A549 (cell line): ENCODE results near the gene HDAC10. TPM values are rescaled to one million over a fixed set of nuclear protein-coding genes. Genes with fewer than 3 reads are reported as not detected.

ENCODE experiments used
- ATAC-seq, 2 experiments: fragments of 200-7000 bp in 1 of 2; fragments of >200 bp in 1 of 2; cut with Nextera tagmentation in 1 of 2; cut with Tn5 transposase in 1 of 2; 3 replicates each; pipeline versions ENCODE4 v1.8.0 to v1.9.1; 2018 to 2020; ENCODE audit warnings: mild to moderate bottlenecking in 1 of 2, moderate library complexity in 1 of 2
- CTCF ChIA-PET: fragments of 300-600 bp; sonication (Branson Sonifier 250); formaldehyde crosslinking; extraction: SDS; loops from one replicate; lab custom pipeline; 2021; ENCODE audit warnings: antibody characterized with exemption, inconsistent platforms; lab: Yijun Ruan, JAX
- POLR2A ChIA-PET: fragments of 350-600 bp; formaldehyde crosslinking; extraction: SDS; loops from one replicate; lab custom pipeline; 2021; ENCODE audit warnings: antibody characterized with exemption, inconsistent platforms; lab: Yijun Ruan, JAX
- DNase-seq, 2 experiments: peaks; one replicate each; pipeline versions ENCODE4 v3.0.0 to v3.0.0-alpha.2; 2011 to 2016; ENCODE audit warnings: low read depth in 1 of 2, low spot score in 1 of 2
- FAIRE-seq: peaks from 2 replicates; lab custom pipeline; 2011; peaks lifted over from hg19 to GRCh38; lab: Jason Lieb, UNC
- H3K27ac ChIP-seq, 2 experiments: fragments of >200 bp; sonication (Bioruptor Twin); formaldehyde crosslinking; 3 replicates each; pipeline ENCODE4 v1.5.1; 2016 to 2017
- H3K4me1 ChIP-seq: fragments of >200 bp; sonication (Bioruptor Twin); formaldehyde crosslinking; 3 replicates; pipeline ENCODE4 v1.6.1; 2016
- H3K4me2 ChIP-seq: fragments of >200 bp; sonication (Bioruptor Twin); formaldehyde crosslinking; 3 replicates; pipeline ENCODE4 v1.6.1; 2016
- H3K4me3 ChIP-seq: fragments of >200 bp; sonication (Bioruptor Twin); formaldehyde crosslinking; 3 replicates; pipeline ENCODE4 v1.5.1; 2016
- H3K9me3 ChIP-seq: fragments of >200 bp; sonication (Bioruptor Twin); formaldehyde crosslinking; 3 replicates; pipeline ENCODE4 v1.6.1; 2016
- BHLHE40 ChIP-seq: IDR thresholded peaks from 2 replicates; pipeline ENCODE4 v1.6.1; 2012; ENCODE audit warnings: low read depth, low read length, inconsistent platforms
- CHD4 ChIP-seq: fragments of 200-600 bp; sonication (generic); IDR thresholded peaks from 2 replicates; pipeline ENCODE4 v1.6.1; 2016; ENCODE audit warnings: antibody characterized with exemption, mild to moderate bottlenecking, borderline replicate concordance
- EHF ChIP-seq: fragments of 250-450 bp; sonication (Bioruptor Pico); IDR thresholded peaks from 2 replicates; pipeline ENCODE4 v1.5.0; 2020; ENCODE audit warnings: mild to moderate bottlenecking
- EHMT2 ChIP-seq: fragments of 200-600 bp; sonication (generic); IDR thresholded peaks from 2 replicates; pipeline ENCODE4 v1.6.1; 2016; ENCODE audit warnings: antibody characterized with exemption, low read depth, mild to moderate bottlenecking, moderate library complexity
- EP300 ChIP-seq, 2 experiments: fragments of >200 bp; sonication (Bioruptor Twin); formaldehyde crosslinking; IDR thresholded peaks; 2 replicates in 1 of 2; 3 replicates in 1 of 2; pipeline ENCODE4 v1.6.1; 2016 to 2017
- FOSB ChIP-seq: fragments of 250-450 bp; sonication (Bioruptor Pico); IDR thresholded peaks from 2 replicates; pipeline ENCODE4 v1.5.0; 2020; ENCODE audit warnings: mild to moderate bottlenecking, moderate library complexity
- FOSL2 ChIP-seq, 2 experiments: fragments of 450-650 bp in 1 of 2; fragments of >200 bp in 1 of 2; sonication (Bioruptor Twin) in 1 of 2; formaldehyde crosslinking; IDR thresholded peaks; 2 replicates each; pipeline versions ENCODE4 v1.5.0 to v1.6.1; 2016 to 2020; ENCODE audit warnings: mild to moderate bottlenecking in 1 of 2, moderate library complexity in 1 of 2
- GATA3 ChIP-seq: IDR thresholded peaks from 2 replicates; pipeline ENCODE4 v1.6.1; 2012; ENCODE audit warnings: borderline replicate concordance
- HOXB13 ChIP-seq: fragments of 250-450 bp; sonication (Bioruptor Pico); IDR thresholded peaks from 2 replicates; pipeline ENCODE4 v1.5.0; 2020; ENCODE audit warnings: low read depth, mild to moderate bottlenecking, moderate library complexity
- HOXB5 ChIP-seq: fragments of 250-450 bp; sonication (Bioruptor Pico); IDR thresholded peaks from 2 replicates; pipeline ENCODE4 v1.5.0; 2020; ENCODE audit warnings: mild to moderate bottlenecking, moderate library complexity
- JUN ChIP-seq, 2 experiments: fragments of >200 bp; sonication (Bioruptor Twin); formaldehyde crosslinking; IDR thresholded peaks; 2 replicates in 1 of 2; 3 replicates in 1 of 2; pipeline ENCODE4 v1.6.1; 2016 to 2017
- KDM1A ChIP-seq: fragments of 200-600 bp; sonication (generic); IDR thresholded peaks from 2 replicates; pipeline ENCODE4 v1.6.1; 2016; ENCODE audit warnings: low read depth, mild to moderate bottlenecking
- MAFK ChIP-seq: fragments of 450-650 bp; IDR thresholded peaks from 2 replicates; pipeline ENCODE4 v1.6.1; 2014; ENCODE audit not compliant: partially characterized antibody
- NFE2L2 ChIP-seq: fragments of 150-350 bp; conservative IDR thresholded peaks from 2 replicates; pipeline ENCODE4 v1.6.1; 2014; ENCODE audit warnings: low read length
- NR3C1 ChIP-seq: fragments of >200 bp; sonication (Bioruptor Twin); formaldehyde crosslinking; IDR thresholded peaks from 3 replicates; pipeline ENCODE4 v1.6.1; 2017
- POLR2A ChIP-seq: IDR thresholded peaks from 2 replicates; pipeline ENCODE4 v1.6.1; 2012; ENCODE audit warnings: mild to moderate bottlenecking, low read length
- RAD21 ChIP-seq, 2 experiments: fragments of >200 bp in 1 of 2; sonication (Bioruptor Twin) in 1 of 2; formaldehyde crosslinking in 1 of 2; IDR thresholded peaks in 1 of 2; conservative IDR thresholded peaks in 1 of 2; 2 replicates in 1 of 2; 3 replicates in 1 of 2; pipeline ENCODE4 v1.6.1; 2012 to 2018; ENCODE audit warnings: inconsistent platforms in 1 of 2
- RARB ChIP-seq: fragments of 250-450 bp; sonication (Bioruptor Pico); IDR thresholded peaks from 2 replicates; pipeline ENCODE4 v1.8.0; 2021; ENCODE audit warnings: mild to moderate bottlenecking, moderate library complexity
- RCOR1 ChIP-seq: fragments of 150-350 bp; IDR thresholded peaks from 2 replicates; pipeline ENCODE4 v1.6.1; 2014; ENCODE audit warnings: antibody characterized with exemption, low read length, low read depth
- RFX5 ChIP-seq: fragments of 450-650 bp; IDR thresholded peaks from 2 replicates; pipeline ENCODE4 v1.7.1; 2014; ENCODE audit warnings: antibody characterized with exemption, mild to moderate bottlenecking, moderate library complexity
- RNF2 ChIP-seq: fragments of 200-600 bp; sonication (generic); IDR thresholded peaks from 2 replicates; pipeline ENCODE4 v1.6.1; 2016; ENCODE audit warnings: low read depth, mild to moderate bottlenecking, antibody characterized with exemption, moderate library complexity, borderline replicate concordance
- TFCP2L1 ChIP-seq: fragments of 250-450 bp; sonication (Bioruptor Pico); IDR thresholded peaks from 2 replicates; pipeline ENCODE4 v1.5.0; 2021; ENCODE audit warnings: mild to moderate bottlenecking
- TP53 ChIP-seq: fragments of 250-450 bp; sonication (Bioruptor Pico); IDR thresholded peaks from 2 replicates; pipeline ENCODE4 v1.5.0; 2021; ENCODE audit warnings: mild to moderate bottlenecking, moderate library complexity
- ZNF302 ChIP-seq: fragments of 250-450 bp; sonication (Bioruptor Pico); IDR thresholded peaks from 2 replicates; pipeline ENCODE4 v1.9.0; 2021; ENCODE audit warnings: inconsistent platforms, mild to moderate bottlenecking, moderate library complexity
- WGBS: methylation state at CpG from one replicate; pipeline ENCODE4 v1.1.6; 2017; ENCODE audit errors: missing lambda C conversion rate; 5-methylcytosine and 5-hydroxymethylcytosine counted together
- polyA plus RNA-seq, 4 experiments: library from polyadenylated mRNA; depleted of rRNA in 3 of 4; stranded (reverse); fragments of >200 nt; fragmentation: RNase III in 1 of 4; extraction: RNeasy Plus Mini Kit Qiagen cat#74134 plus additional on column Dnase treatment in 1 of 4; gene quantifications; 2 replicates in 3 of 4; 3 replicates in 1 of 4; pipeline ENCODE4 v1.2.3, GENCODE V29; 2011 to 2017
- TF ChIP-seq, protein P1 (sequence below): fragments of >200 bp; sonication (Bioruptor Twin); formaldehyde crosslinking; IDR thresholded peaks from 3 replicates; pipeline ENCODE4 v1.6.1; 2016
- TF ChIP-seq, protein P2 (sequence below): fragments of >200 bp; sonication (Bioruptor Twin); formaldehyde crosslinking; IDR thresholded peaks from 3 replicates; pipeline ENCODE4 v1.5.1; 2016
- TF ChIP-seq, protein P3 (sequence below): IDR thresholded peaks from 2 replicates; pipeline ENCODE4 v1.6.1; 2012; ENCODE audit warnings: low read depth, borderline replicate concordance
- TF ChIP-seq, protein P4 (sequence below): IDR thresholded peaks from 2 replicates; pipeline ENCODE4 v1.6.1; 2012

The HDAC10 gene
- polyA plus RNA-seq, 2 of the 4 experiments (the other 2 are of a cell fraction), result 2.4 to 12.0 TPM

DNA sequence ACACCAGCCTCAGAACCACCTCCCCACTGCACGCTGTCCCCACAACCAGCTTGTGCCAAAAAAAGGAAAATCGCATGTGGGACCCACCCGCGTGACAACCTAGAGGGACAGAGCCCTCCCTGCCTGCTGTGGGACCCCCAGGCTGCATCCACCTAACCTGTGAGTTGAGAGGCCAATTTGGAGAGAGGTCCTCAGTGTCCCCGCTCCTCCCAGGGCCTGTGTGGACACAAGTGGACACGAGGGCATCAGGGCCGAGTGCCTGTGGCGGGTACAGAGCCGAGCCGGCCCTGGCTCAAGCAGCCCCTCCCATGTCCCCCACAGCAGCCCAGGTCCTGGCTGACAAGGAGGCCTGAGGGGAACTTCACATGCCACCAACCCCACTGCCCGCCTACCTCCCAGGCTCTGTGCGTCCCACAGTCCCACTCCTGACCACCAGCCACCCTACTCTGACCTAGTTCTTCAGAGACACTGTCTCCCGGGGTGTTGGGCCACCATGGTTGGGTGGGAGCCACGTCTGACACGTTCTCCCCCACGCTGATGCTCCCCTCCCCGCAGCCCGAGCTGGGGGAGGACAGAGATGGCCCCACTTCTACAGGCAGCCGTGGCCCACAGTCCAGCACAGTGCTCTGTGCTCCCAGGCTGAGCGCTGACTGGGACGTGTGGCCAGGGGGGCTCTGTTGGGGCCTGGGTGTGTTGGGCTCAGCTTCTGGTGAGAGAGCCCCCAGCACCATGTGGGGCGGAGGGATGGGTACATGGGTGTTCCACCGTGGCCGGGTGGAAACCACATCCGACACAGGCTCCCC lies 31.1 kb downstream of the HDAC10 start:
- FAIRE-seq, result no peak
- 96% methylated on average over 11 of the region's 25 CpGs for WGBS
- Histone ChIP-seq H3K4me1 (no peaks in the 10 kb centered on the region), H3K4me3 (no peak overlapping the region), H3K4me2 (no peak overlapping the region), H3K27ac (no peak overlapping the region), H3K9me3 (no peaks in the 10 kb centered on the region)
- ChIA-PET CTCF (interaction anchor here (0.7 to 1.5 kb wide), 4 partner anchors 16 to 73 kb away, joined by 3 to 5 read pairs (median 4); no protein-coding TSS in a partner anchor), POLR2A (no interaction called here)
- no peak for DNase-seq
- no peak for ATAC-seq
- TF ChIP-seq EHF (CRISPR knock-in tag) (no peak), HOXB5 (no peak), MAFK (no peak), FOSB (CRISPR knock-in tag) (no peak), RAD21 (conservative IDR thresholded peaks at IDR 0.05 in 1 of 2, IDR thresholded peaks at IDR 0.05 in 1 of 2) (no peak), ZNF302 (CRISPR knock-in tag) (no peak), BHLHE40 (no peak), FOSL2 (IDR thresholded peaks at IDR 0.05) (no peak), FOSL2 (CRISPR knock-in tag; IDR thresholded peaks at IDR 0.05) (no peak), CHD4 (no peak), EP300 (IDR thresholded peaks at IDR 0.05) (no peak), HOXB13 (CRISPR knock-in tag) (no peak), RARB (CRISPR knock-in tag) (no peak), GATA3 (no peak), NFE2L2 (no peak), KDM1A (no peak), RFX5 (no peak), POLR2A (no peak)
- TF ChIP-seq, protein P1, sequence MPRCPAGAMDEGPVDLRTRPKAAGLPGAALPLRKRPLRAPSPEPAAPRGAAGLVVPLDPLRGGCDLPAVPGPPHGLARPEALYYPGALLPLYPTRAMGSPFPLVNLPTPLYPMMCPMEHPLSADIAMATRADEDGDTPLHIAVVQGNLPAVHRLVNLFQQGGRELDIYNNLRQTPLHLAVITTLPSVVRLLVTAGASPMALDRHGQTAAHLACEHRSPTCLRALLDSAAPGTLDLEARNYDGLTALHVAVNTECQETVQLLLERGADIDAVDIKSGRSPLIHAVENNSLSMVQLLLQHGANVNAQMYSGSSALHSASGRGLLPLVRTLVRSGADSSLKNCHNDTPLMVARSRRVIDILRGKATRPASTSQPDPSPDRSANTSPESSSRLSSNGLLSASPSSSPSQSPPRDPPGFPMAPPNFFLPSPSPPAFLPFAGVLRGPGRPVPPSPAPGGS, result no peak
- TF ChIP-seq, protein P2, sequence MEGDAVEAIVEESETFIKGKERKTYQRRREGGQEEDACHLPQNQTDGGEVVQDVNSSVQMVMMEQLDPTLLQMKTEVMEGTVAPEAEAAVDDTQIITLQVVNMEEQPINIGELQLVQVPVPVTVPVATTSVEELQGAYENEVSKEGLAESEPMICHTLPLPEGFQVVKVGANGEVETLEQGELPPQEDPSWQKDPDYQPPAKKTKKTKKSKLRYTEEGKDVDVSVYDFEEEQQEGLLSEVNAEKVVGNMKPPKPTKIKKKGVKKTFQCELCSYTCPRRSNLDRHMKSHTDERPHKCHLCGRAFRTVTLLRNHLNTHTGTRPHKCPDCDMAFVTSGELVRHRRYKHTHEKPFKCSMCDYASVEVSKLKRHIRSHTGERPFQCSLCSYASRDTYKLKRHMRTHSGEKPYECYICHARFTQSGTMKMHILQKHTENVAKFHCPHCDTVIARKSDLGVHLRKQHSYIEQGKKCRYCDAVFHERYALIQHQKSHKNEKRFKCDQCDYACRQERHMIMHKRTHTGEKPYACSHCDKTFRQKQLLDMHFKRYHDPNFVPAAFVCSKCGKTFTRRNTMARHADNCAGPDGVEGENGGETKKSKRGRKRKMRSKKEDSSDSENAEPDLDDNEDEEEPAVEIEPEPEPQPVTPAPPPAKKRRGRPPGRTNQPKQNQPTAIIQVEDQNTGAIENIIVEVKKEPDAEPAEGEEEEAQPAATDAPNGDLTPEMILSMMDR, result no peak
- TF ChIP-seq, protein P3, sequence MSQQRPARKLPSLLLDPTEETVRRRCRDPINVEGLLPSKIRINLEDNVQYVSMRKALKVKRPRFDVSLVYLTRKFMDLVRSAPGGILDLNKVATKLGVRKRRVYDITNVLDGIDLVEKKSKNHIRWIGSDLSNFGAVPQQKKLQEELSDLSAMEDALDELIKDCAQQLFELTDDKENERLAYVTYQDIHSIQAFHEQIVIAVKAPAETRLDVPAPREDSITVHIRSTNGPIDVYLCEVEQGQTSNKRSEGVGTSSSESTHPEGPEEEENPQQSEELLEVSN, result no peak

DNA sequence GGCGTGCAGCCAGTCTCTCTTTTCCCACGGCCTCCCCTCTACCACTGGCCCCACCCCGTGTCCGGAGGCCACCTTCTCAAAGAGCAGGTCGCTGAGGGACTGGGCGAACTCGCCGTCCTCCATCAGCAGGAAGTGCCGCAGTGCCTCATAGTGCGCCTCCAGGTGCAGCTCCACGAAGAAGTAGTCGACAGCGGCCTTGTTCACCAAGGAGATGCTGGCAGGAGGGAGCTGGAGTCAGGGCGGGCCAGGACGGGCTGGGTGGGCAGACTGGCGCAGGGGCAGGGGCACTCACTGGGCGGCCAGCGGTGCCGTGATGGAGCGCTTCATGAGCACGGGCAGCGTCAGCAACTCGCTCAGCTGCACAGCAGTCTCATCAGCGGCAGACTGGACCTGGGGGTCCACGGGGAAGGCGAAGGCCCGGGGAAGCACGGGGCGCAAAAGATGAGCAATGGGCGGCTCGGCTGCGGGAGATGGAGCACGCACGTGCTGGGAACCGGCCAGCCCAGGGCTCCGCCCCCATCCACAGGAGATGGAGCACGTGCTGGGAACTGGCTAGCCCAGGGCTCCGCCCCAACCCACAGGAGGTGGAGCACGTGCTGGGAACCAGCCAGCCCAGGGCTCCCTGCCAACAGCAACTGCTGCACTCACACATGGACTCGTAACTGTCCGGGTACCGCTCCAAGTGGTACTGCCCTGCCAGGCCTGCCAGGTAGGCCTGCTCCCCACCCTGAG lies 31.9 kb downstream of the HDAC10 start:
- no peak overlapping the region for H3K4me2 ChIP-seq
- no peak for TF ChIP-seq NR3C1
- TF ChIP-seq EP300 (IDR thresholded peaks at IDR 0.05), result no peak
- TF ChIP-seq TFCP2L1 (CRISPR knock-in tag), result no peak
- TF ChIP-seq EHMT2, result no peak
- TF ChIP-seq JUN (IDR thresholded peaks at IDR 0.05), result no peak
- TF ChIP-seq TP53 (CRISPR knock-in tag), result no peak
- no peak for TF ChIP-seq RCOR1
- TF ChIP-seq RNF2, result no peak
- TF ChIP-seq, protein P4, sequence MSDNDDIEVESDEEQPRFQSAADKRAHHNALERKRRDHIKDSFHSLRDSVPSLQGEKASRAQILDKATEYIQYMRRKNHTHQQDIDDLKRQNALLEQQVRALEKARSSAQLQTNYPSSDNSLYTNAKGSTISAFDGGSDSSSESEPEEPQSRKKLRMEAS, result no peak
- no peak for TF ChIP-seq FOSL2 (IDR thresholded peaks at IDR 0.05)
- no peak for TF ChIP-seq FOSL2 (CRISPR knock-in tag; IDR thresholded peaks at IDR 0.05)
- TF ChIP-seq EHF (CRISPR knock-in tag), result no peak
- TF ChIP-seq, all 56 proteins: peak for 0
- DNase-seq (peak in 1 of 2 experiments; percentile 42), FAIRE-seq (no peak), ATAC-seq (peak in 1 of 2 experiments; percentile 53; a peak in 4 of 6 replicates)
- H3K27ac ChIP-seq, result no peak overlapping the region
- 89% methylated on average over 28 of the region's 42 CpGs for WGBS
- POLR2A ChIA-PET, result no interaction called here
- no peaks in the 10 kb centered on the region for H3K9me3 ChIP-seq
- H3K4me3 ChIP-seq, result no peak overlapping the region
- no peaks in the 10 kb centered on the region for H3K4me1 ChIP-seq
- CTCF ChIA-PET, result interaction anchor here (0.9 to 1.1 kb wide), 3 partner anchors 70 to 289 kb away, joined by 3 to 4 read pairs (median 3); no protein-coding TSS in a partner anchor
